Stimulated activated CD8-positive, alpha-beta memory T cell treated with anti-CD3 and anti-CD28 coated beads, Interleukin-12 subunit alpha, Interleukin-12 subunit beta, amount 100 ng/mL, for 24 hours (primary cell): ENCODE measurements around the gene KCND3.

Experiments
- DNase-seq: peaks from one replicate; pipeline ENCODE4 v3.0.0-alpha.2; 2020; ENCODE audit errors: extremely low read depth

Gene KCND3

DNA sequence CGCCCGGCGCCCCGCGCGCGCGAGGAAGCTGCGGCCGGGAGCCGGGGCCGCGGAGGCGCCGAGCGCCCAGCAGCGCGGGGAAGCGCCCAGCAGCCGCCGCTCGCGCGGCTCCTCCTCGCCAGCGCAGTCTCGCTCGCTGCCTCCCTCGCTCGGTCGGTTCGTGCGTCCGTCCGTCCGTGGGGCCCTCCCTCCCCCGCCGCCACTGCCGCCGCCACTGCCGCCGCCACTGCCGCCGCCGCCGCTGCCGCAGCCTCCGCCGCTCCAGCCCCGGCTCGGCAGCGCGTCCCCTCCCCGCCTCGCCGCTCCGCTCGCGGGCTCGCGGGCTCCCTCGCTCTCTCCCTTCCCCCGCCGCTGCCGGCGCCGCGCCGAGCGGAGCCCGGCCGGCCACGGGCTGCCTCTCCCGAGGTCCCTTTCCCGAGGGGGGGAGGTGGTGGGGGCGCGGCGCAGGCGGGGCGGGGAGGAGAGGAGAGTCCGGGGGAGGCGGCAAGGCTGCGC lies at the start of gene KCND3:
Gene KCND3, minus strand, starts transcription at position 138 of the 495 bp plus-strand sequence.
- no peak for DNase-seq

DNA sequence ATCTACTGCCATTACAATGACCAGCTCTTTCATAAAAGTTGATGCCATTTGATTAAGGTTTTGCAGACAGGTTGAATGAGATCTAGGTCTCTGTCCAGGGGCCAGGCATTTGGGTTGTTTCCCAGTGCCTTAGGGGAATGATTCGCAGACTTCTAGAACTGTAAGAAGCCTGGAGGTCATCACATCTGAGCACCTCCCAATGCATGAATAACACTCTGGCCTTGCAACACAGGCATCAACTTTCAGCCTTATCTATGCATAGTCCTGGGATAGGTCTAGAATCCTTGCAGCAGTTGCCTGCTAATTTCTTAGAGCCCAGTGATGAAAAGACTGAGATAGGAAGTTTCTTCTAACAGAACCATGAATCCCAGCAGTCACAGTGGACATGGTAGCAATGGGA lies 44.8 kb upstream of the KCND3 start:
- no peak for DNase-seq

DNA sequence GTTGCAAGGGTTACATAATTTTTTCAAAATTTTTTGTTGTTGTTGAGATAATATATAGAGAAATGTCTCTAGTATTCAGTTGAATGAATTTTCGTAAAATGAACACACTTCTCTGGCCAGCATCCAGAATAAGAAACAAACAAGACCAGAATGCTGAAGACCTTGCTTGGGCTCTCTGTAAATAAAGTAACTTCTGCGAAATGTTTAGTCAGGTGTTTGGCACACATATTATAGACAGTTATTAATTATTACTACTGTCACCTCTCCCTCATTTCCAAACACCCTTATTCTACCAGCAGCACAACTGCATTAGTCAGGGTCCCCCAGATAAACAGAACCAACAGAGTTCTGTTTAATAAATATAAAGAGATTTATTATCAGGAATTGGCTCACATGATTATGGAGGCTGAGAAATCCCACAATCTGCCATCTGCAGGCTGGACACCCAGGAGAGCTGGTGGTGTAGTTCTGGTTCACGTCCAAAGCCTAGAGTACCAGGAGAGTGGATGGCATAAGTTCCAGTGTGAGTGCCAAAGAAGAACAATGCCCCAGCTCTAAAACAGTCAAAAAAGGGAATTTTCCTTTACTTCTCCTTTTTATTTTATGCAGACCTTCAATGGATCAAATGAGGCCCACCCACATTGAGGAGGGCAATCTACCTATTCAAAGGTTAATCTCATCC lies 44.1 kb upstream of the KCND3 start:
- no peak for DNase-seq

DNA sequence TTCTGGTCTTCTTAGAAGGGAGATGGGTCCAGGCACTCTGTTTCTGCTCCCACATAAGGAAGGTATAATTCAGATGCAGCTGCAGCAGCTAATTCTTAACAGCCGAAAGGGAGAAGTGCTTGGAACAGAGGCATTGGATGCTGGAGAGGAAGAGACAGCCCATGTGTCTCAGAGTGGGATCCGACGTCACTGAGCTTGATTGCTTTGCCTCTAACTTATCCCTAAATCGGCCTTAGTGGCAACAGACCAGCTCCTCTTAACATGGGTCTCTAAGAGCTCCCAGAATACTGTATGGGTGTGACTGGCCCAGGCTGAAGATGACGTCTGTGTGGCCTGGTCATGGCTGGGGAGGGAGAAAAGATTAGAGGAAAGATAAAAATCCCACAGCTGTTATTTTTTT lies 40.7 kb upstream of the KCND3 start:
- no peak for DNase-seq

DNA sequence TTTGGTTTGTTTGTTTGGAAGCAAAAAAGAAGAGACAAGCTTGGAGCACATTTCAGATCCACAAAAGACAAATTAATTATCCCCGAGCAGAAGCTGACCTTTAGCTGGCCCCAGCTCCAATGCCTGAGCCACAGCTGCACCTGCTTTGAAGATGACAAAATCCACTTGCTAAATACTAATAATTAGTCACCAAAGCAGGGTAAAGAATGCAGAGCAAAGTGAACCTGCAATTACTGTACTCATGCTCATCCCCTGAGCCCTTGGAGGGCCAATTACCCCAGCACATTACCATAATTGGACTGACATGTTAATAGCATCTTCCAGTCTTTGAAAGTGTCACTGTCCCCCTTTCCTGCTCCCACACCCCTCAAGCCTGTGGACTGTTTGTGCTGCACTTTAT lies 38.2 kb upstream of the KCND3 start:
- DNase-seq: no peak

DNA sequence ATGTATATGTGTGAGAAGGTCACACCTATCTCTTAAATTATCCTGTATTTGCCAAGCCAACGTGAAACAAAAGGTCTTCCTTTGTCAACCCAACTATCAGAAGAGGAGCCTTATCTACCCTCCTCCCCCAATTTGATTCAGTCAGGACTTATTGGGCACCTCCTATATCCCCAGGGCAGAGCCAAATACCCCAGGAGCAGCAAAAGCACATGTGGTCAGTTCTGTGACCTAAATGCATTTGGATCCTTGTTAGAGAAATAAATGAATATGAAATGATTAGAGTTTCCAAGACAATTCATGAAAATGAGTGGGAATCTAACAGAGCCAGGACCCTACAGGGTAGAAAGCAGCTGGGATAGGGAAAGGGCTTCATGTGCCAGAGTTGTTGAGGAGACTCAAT lies 37.0 kb upstream of the KCND3 start:
- no peak for DNase-seq

DNA sequence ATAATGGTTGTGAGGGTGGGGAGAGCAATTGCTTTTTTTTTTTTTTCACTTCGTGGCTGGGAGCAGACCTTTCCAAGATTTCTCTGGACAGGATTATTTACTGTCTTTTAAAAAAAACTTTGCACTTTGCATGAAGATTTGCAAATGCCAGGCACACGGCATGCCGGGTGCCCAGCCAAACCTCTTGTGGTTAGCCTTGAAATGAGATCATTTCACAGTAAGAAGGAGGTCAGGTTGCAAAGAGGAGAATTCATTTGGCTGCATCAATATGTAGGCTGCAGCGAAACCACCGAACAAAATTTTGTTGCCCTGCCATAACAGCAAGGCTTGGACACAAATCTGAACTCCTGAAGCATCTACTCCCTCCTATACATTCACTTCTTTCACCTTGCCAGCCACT lies 36.5 kb upstream of the KCND3 start:
- no peak for DNase-seq

DNA sequence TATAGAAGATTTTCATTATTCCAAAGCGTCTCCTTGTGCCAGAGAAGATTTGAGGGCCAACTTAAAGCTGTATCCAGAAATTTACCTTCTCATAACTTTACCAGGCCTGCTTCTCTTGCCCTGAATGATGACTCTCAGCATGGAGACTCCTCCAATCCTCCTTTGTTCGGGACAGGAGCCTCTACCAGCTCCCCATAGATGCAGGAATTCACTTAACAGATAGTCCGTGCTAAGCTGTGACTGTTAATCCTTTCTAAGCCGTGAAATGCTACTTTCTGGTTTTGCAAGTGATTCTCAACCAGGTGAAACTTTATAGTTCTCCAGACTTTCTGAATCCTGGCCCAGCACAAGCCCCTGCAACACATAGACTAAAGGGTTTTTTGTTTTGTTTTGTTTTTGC lies 31.8 kb upstream of the KCND3 start:
- no peak for DNase-seq

DNA sequence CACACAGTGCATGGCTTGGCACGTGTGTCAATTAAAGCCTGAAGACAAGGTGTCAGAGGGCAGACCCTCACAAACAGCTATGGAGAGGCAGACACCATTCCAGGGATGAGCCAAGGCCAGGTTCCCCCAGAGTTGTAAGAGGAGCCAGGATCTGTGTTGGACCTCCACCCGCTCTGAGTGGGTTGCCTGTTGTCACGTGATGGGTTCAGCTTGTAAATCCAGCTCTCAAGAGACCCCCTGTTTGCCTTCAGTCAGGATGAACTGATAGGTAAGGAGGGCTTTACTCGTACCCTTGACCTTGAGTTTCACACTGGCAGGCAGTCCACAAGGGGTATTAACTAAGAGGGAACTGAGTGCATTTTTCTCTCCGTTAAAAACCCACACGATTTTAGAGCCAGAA lies 27.7 kb upstream of the KCND3 start:
- no peak for DNase-seq

DNA sequence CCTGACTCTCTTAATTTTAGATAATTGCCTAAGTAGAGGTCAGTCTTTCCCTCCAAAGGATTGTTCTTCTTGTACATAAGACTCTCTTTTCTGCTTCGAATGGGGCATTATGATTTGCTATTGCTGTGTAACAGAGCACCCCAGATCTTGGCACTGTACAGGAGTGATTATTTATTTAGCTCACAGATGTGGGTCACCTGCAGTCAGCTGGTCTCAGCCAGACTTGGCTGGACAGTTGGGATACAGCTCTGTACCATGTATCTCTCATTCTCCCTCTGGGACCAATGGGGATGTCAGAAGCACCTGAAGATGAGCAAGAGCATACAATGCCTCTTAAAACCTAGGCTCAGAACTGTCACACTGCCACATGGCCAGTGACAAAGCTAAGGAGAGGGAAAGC lies 23.4 kb upstream of the KCND3 start:
- no peak for DNase-seq

DNA sequence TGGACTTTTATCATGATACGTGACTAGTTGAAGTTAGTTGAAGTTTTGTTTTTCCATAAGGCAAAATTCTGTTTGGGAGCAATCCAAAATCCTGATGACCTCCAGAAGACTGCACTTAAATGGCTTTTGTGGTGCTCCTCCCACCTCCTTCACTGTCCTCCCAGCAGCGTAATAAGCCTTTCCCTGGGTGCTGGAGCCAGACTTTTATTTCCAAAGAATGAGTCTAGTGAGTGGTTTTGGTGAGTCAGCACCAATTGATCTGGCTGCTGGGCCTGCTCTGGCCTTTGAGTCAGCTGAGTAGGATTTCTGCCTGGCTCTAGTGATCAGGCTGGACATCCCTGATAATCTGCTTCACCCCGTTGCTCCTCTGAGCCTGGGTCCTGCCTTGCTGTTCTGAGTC lies 21.7 kb upstream of the KCND3 start:
- DNase-seq: no peak

DNA sequence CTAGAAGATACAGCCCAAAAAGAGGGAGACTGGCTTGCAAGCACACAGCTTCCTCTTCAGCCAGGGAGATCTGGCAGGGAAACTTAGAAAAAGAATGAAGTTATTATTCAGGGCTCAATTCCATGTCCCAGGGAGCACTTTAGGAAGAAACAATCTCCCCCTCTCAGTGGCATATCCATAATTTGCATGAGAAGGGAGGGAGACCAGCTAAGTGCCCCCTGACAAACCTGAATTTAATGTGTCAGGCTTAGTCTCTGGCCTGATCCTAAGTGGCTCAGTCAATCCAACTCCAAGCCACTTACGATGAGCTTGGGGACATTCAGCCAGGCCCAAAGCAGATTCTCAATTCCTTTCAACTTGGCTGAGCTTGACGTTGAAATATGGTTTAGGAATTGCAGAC lies 17.7 kb upstream of the KCND3 start:
- no peak for DNase-seq

DNA sequence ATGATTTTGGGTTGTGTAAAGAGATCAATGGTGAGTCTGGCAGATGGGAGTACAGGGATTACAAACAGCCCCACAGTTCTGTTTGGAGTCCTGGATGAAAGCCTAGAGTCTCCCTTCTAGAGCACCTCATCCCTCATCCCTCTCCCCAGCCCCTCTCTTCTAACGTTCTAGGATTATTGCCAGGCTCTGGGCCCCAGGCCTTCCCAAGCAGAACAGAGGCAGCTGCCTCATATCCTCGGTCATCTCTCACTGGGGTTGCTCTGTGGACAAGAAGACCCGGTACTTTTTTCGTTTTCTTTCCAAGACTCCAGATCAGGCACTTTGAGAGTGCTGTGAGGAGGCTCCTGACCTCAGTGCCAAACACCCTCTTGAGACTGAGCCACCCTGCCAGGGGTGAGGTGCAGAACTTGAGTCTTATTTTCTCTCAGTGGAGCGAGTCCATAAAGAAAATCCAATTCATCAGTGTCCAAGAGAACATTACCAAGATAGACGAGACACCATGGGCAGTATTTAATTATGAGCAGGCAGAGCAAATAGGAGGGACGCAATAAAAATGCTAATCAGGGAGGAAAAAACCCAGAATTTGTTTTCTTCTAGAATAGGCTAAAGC lies 17.1 kb upstream of the KCND3 start:
- no peak for DNase-seq

DNA sequence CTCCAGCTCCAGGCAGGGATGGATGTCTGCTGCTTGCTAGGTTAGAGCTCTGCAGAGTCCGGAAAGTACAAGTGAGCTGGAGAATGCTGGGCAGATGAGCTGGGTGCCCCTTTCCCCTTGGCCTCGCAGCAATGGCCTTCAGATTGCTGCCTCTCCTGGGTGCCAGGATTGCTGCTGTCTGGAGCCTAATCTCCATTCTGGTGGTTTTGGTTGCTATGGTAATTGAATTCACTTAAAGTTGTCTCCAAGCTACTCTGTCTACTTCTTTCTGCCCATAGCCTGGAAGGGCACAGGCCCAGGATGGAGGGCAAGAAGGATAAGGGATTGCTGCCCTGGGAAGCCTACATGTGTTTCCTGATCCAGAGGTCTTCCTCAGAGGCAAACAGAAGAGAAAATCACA lies 14.6 kb upstream of the KCND3 start:
- no peak for DNase-seq

DNA sequence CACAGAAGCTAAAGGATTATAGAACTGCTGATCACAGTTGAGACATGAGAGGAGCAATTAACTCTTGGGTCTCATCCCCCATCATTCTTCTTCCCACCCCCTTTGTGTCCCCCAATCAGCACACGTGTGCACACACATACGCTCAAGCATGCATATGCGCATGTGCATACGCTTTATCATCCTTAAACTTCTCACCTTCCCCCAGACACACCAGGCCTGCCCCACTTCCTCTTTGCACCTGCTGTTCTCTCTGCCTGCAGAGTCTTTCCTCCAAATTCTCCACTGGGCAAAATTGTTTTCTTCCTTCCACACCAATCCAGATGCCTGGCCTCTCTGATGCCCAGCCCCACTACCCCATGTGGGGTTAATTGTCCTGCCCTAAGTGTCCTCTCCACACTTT lies 13.0 kb upstream of the KCND3 start:
- DNase-seq: no peak

DNA sequence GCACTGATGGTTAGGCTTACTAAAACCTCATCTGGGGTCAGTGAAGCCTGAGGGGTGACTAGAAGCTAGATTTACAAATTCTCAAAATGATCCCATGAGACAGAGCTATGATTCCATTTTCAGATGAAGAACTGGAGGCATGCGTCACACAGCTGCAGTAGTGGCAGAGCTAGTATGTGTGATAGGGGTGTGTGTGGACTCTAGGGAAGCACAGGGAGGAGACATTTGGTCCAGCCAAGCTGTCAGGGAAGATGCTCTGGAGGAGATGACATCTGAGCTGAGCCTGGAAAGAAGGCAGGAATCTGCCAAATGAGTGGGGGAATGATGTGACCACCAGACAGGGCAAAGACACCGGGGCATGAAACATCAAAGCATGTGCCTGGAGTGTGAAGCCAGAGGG lies 12.0 kb upstream of the KCND3 start:
- no peak for DNase-seq

DNA sequence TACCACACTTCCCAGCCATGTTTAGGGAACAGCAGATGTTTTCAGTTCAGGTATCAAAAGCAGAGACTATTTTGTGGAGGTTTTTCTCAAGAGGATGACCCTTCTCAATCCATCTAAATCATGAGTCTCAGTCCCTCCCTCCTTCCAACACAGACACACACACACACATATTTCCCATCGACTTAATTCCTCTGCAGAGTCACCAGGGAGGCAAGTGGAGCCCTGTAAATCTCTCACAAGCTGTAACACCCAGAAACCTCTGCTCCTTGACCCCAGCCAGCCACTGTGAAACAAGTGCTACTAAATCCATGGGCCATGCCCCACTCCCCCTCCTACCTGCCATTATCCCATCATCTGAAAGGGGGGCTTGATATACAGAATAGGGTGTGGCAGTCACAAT lies 10.6 kb upstream of the KCND3 start:
- no peak for DNase-seq

DNA sequence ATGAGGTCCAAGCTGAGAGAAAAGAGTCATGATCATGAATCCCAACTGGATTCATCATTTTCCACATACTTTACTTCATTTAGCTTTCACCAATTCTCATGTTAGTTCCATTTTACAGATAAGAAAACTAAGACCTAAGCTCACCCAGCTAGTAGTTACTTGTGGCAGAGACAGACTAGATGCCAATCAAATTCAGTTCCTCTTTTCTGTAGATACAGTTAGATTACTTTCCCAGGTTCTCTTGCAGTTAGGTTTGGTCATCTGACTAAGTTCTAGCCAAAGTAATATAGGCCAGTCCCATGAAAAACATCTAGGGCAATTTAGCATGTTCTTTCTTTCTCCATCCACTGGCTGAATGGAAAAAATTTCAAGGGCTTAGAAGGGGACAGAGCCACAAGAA lies 8.9 kb upstream of the KCND3 start:
- DNase-seq: no peak

DNA sequence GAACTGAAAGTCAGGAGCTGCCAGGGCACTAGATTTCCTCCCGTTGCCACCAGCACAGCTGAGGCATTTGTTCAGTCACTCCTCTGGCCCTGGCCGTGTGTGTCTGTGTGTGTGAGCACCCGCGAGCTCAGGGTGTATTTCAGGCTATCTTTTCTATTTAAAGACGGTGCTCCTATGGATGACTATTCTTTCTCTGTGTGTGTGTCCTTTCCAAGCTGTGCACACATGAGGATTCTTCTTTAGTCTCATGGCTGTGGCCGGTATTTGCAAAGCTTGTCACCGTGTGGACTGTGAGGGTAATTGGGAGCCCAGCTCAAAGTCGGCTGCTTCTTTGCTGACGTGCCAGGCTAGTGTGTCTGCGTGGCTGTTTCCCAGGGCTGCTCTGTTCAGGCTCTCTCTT lies 3.0 kb upstream of the KCND3 start:
- no peak for DNase-seq

DNA sequence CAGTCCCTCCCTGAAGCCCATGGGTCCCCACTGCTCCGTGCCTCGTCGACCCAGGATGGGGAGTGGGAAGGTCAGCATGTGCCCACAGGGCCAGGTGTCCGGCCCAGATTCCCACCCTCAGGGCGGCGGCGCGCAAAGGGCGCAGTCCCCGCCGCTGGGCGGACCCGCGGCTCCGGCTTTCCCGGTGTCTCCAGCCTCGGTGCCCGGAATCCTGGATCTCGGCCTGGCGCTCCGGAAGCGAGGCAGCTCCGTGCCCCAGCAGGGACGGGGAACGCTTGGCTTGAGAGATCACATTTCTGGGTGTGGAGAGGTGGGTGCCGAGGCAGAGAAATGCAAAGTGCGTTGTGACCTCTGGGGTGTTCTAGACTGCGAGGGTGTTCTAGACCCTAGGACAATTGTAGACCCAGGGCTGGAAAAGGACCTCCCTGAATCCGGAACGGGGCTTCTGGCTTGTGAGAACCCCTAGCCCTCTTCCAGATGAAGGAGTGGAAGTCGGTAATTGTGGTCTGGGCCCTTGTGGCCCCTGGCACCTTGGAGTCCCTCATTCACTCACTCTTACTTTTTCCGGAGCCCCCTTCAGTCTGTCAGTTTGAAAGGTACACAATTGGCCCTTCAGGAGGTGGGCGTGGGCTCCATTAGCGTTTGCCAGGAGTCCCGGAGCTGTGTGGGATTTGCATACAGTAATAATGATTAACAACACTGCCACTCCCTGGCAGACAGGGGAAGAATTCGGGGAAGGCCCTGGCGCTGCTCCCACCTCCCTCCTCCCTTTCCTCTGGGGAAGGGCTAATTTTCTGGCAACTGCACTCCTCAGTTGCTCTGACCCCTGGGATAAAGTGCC lies 1.6 kb upstream of the KCND3 start:
- no peak for DNase-seq

DNA sequence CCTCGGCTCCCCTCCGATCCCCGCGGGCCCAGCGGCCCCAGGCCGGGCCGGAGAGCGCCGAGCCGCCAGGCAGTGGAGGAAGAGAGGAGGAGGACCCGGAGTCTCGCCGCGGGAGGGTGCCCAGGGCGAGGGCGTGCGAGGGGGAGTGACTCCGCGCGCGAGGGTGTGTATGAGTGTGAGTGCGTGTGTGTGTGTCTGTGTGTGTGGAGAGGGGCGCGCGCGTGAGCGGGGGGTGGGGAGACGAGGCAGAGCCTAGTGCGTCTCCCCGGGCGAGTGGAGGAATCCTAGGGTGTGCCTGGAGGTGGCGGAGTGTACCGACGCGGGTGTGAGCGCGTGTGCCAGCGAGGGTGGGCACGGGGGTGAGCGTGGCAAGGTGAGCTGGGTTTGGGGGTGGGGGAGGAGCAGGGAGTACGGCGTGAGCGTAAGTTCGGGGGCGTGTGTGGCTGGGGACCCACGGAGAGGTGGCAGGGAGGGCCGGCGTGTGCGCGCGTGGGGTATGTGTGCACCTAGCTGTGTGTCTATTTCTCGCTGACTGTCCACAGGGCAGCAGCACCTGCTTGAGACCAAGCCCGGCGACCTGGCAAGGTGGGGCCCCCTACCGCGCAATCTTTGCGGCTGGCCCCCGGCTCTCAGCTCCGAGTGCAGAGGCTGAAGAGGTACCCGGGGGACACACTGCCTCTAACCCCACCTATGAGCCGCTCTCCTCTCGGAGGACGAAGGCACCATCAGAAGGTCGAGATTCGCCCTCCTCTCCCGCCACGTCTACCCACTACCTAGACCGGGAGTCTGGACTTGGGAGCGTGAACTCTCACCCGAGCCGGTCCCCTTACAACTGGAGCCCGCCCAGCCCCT lies 784 bp upstream of the KCND3 start:
- DNase-seq: no peak
